ENCODE measurements around the gene STX8.

The STX8 gene

GRCh38 chr17:9236286-9237052 is 339.2 kb downstream of the STX8 start:
- DNase-seq = no peak

- no peak for DNase-seq
Measured at GRCh38 chr17:9235346-9235745, 340.3 kb downstream of the STX8 start.

GRCh38 chr17:9234389-9234945 is 341.2 kb downstream of the STX8 start:
- no peak for DNase-seq

GRCh38 chr17:9233761-9234160 is 341.9 kb downstream of the STX8 start:
- DNase-seq = no peak

GRCh38 chr17:9233271-9233599 is 342.4 kb downstream of the STX8 start:
- DNase-seq = no peak

GRCh38 chr17:9232591-9233270 is 342.9 kb downstream of the STX8 start:
- no peak for DNase-seq

- no peak for DNase-seq
Measured at GRCh38 chr17:9232155-9232475, 343.5 kb downstream of the STX8 start.

- no peak for DNase-seq
Measured at GRCh38 chr17:9231449-9232154, 344.0 kb downstream of the STX8 start.

GRCh38 chr17:9230861-9231260 is 344.8 kb downstream of the STX8 start:
- no peak for DNase-seq

GRCh38 chr17:9230346-9230745 is 345.3 kb downstream of the STX8 start:
- DNase-seq = no peak

- no peak for DNase-seq
Measured at GRCh38 chr17:9229826-9230201, 345.8 kb downstream of the STX8 start.

GRCh38 chr17:9229160-9229825 is 346.3 kb downstream of the STX8 start:
- DNase-seq = no peak

GRCh38 chr17:9228408-9229159 is 347.0 kb downstream of the STX8 start:
- no peak for DNase-seq

GRCh38 chr17:9227819-9228407 is 347.7 kb downstream of the STX8 start:
- no peak for DNase-seq

- DNase-seq = no peak
Measured at GRCh38 chr17:9226794-9227135, 348.9 kb downstream of the STX8 start.

- no peak for DNase-seq
Measured at GRCh38 chr17:9226130-9226793, 349.4 kb downstream of the STX8 start.

- DNase-seq = no peak
Measured at GRCh38 chr17:9225305-9226101, 350.1 kb downstream of the STX8 start.

- DNase-seq = no peak
Measured at GRCh38 chr17:9224485-9224884, 351.1 kb downstream of the STX8 start.

- DNase-seq = no peak
Measured at GRCh38 chr17:9223531-9223930, 352.1 kb downstream of the STX8 start.

- DNase-seq = no peak
Measured at GRCh38 chr17:9221922-9222180, 353.8 kb downstream of the STX8 start.

All from NCI-H774 (cell line).